Measurements from ENCODE around the gene CDKN1C. TPM values are rescaled to one million over a fixed set of nuclear protein-coding genes. Genes with fewer than 3 reads are reported as not detected.

The CDKN1C gene
- total and polyA plus RNA-seq, 2 of the 8 experiments (the other 6 are each of a cell fraction or from before 2014, with no cell fraction given): 12.8 to 14.1 TPM

DNA sequence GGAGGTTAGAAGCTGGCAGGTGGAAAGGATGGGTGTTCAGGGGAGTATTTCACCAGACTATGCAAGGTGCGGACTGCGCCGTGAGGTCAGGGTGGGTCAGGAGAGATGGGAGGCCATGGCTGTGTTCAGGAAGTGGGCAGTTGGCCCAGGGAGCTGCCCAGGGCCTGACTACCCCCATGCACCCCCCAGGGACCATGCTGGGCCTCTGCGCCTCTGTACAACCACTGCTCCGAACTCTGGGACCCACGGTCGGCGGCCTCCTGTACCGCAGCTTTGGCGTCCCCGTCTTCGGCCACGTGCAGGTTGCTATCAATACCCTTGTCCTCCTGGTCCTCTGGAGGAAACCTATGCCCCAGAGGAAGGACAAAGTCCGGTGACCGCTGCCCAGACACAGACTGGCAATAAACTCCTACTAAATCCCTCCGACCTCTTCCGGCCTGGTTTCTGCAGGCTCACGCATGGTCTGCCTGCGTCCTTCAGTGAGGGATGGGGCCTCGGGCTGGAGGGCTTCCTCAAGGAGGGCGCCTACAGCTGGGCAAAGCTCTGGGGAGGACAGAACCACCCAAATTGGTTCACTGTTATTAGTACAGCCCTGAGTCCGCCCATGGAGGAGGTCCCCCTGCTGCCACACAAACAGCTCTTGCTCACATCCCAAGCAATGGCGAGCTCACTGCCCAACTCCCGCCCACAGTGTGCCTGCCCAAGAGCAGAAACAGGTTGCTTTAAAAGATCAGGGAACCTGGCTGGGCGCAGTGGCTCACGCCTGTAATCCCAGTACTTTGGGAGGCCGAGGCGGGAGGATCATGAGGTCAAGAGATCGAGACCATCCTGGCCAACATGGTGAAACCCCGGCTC is 39.5 kb upstream of the CDKN1C start:
- ChIA-PET CTCF (ENCODE audit: partially characterized antibody) (interaction anchor here (0.9 to 9.4 kb wide), 6 partner anchors 10 to 504 kb away, joined by 3 to 129 read pairs (median 4); partner anchors contain the start of gene CDKN1C), POLR2A (ENCODE audit: partially characterized antibody) (interaction anchor here (1.3 kb wide), 1 partner anchor 33 kb away, joined by 4 read pairs; no protein-coding TSS in a partner anchor)
- no peak overlapping the region for H3K4me2 ChIP-seq (ENCODE audit: insufficient read depth in 1 of 2, low read depth in 2 of 2, low read length in 2 of 2)
- H3K36me3 ChIP-seq (ENCODE audit: control insufficient read depth in 2 of 4, insufficient read depth in 4 of 4, low read length in 3 of 4): no peaks in the 10 kb centered on the region
- no peaks in the 10 kb centered on the region for H3K79me2 ChIP-seq (ENCODE audit: control insufficient read depth in 1 of 2, insufficient read depth in 2 of 2, low read length in 2 of 2)
- H3K79me1 ChIP-seq (ENCODE audit: low read depth, low read length): no peaks in the 10 kb centered on the region
- peaks cover 25 to 41% (median 36%) of the 10 kb centered on the region in 4 experiments for H3K27me3 ChIP-seq (replicated peaks in 1 of 4; ENCODE audit: control insufficient read depth in 3 of 4, extremely low read depth in 1 of 4, insufficient read depth in 3 of 4, low read length in 3 of 4)
- H3K4ac ChIP-seq (replicated peaks; ENCODE audit: insufficient read length, low read depth, low read length): no peak overlapping the region
- no peak overlapping the region for H4K91ac ChIP-seq (replicated peaks; ENCODE audit: insufficient read length, low read length)
- H2AFZ ChIP-seq (ENCODE audit: low read length): no peak overlapping the region
- H2BK120ac ChIP-seq (replicated peaks; ENCODE audit: low read depth, low read length): no peak overlapping the region
- H2BK12ac ChIP-seq (ENCODE audit: low read depth, low read length): no peak overlapping the region
- H3K14ac ChIP-seq (ENCODE audit: insufficient read length): no peak overlapping the region
- H4K20me1 ChIP-seq (replicated peaks in 1 of 2; ENCODE audit: control insufficient read depth in 1 of 2, insufficient read depth in 2 of 2, low read length in 2 of 2): peaks cover 4 to 9% of the 10 kb centered on the region in 2 experiments
- H3K56ac ChIP-seq (replicated peaks; ENCODE audit: insufficient read length, low read depth, low read length): no peak overlapping the region
- H2BK15ac ChIP-seq (ENCODE audit: low read length): no peak overlapping the region
- H2AK5ac ChIP-seq (ENCODE audit: low read depth, low read length): no peak overlapping the region
- no peak for DNase-seq (ENCODE audit: low read depth in 1 of 2, low spot score in 2 of 2)
- no peak overlapping the region for H3K18ac ChIP-seq (ENCODE audit: extremely low read depth, low read length)
- no peaks in the 10 kb centered on the region for H3K9me3 ChIP-seq (ENCODE audit: insufficient read depth in 2 of 2, low read depth in 1 of 2, low read length in 1 of 2)
- no peak for FAIRE-seq
- H3K4me1 ChIP-seq (replicated peaks in 1 of 4; ENCODE audit: control insufficient read depth in 3 of 4, insufficient read depth in 4 of 4, low read length in 3 of 4): peaks cover 0 to 7% (median 2%) of the 10 kb centered on the region in 4 experiments; a peak in 6 of 7 replicates
- H3K4me3 ChIP-seq (ENCODE audit: extremely low read depth in 1 of 4, insufficient read depth in 2 of 4, low read depth in 3 of 4, low read length in 4 of 4): no peak overlapping the region
- 91% methylated on average over 30 of the region's 30 CpGs; no CpG with 5 or more reads in 1 of the 2 experiments for WGBS, 2 experiments (ENCODE audit: extremely low coverage in 1 of 2, insufficient coverage in 1 of 2, insufficient read length in 1 of 2, insufficient replicate concordance in 2 of 2, low coverage in 1 of 2, low lambda C conversion rate in 2 of 2, missing lambda C conversion rate in 1 of 2)
- H3K27ac ChIP-seq (ENCODE audit: low read depth, low read length): no peak overlapping the region
- H4K5ac ChIP-seq (ENCODE audit: insufficient read length, low read depth, low read length): no peak overlapping the region
- H3K23ac ChIP-seq (ENCODE audit: insufficient read length): no peak overlapping the region
- H3K9ac ChIP-seq (replicated peaks in 1 of 4; ENCODE audit: extremely low read depth in 1 of 4, low read depth in 3 of 4, low read length in 3 of 4): no peak overlapping the region
- H2BK5ac ChIP-seq (ENCODE audit: low read depth, low read length): no peak overlapping the region
- H2BK20ac ChIP-seq (ENCODE audit: low read length): no peak overlapping the region
- no peak overlapping the region for H4K8ac ChIP-seq (ENCODE audit: extremely low read depth, insufficient read depth, low read length)
- H3K23me2 ChIP-seq (ENCODE audit: low read depth, low read length): peaks cover 8% of the 10 kb centered on the region; the same call in 1 of the 2 replicates
- TF ChIP-seq SP4 (IDR thresholded peaks at IDR 0.05; ENCODE audit: low read length): no peak

Data from H1 (cell line).